Body of pancreas (tissue), 4 donors: ENCODE results near the gene EFNA5.

Experiments
- CTCF ChIP-seq, 7 experiments: fragments of 450-650 bp in 4 of 7; fragments of 200-600 bp in 3 of 7; sonication (generic) in 3 of 7; IDR thresholded peaks; one replicate each; pipeline ENCODE4 v1.5.1; 2016 to 2019; ENCODE audit warnings: antibody characterized with exemption in 7 of 7
- POLR2A ChIP-seq, 3 donors: fragments of 450-650 bp; IDR thresholded peaks; one replicate each; pipeline ENCODE4 v1.6.1; 2016; ENCODE audit warnings: antibody characterized with exemption in 3 of 3, mild to moderate bottlenecking in 2 of 3

GRCh38 chr5:107331882-107332281, 338.9 kb downstream of the EFNA5 start:
- no peak for TF ChIP-seq CTCF (IDR thresholded peaks at IDR 0.05)
- no peak for TF ChIP-seq POLR2A (IDR thresholded peaks at IDR 0.05)
